Uterus (tissue), 4 donors: ENCODE data around the gene PPFIBP1. TPM values are rescaled to one million over a fixed set of nuclear protein-coding genes. Genes with fewer than 3 reads are reported as not detected.
A peak's percentile ranks its signal among the peaks of the same experiment; 100 is the strongest.
"Not testable (repeated sequence)": the region's sequence is repeated elsewhere in the genome, so short reads cannot be mapped to it uniquely, and the experiment has no call there.

Experiments used
- DNase-seq, 2 donors: peaks; one replicate each; pipeline ENCODE4 v3.0.0-alpha.2; 2019 to 2020
- H3K27ac ChIP-seq, 2 donors: fragments of 200-600 bp; sonication (generic); 1 replicate in 1 of 2; 2 replicates in 1 of 2; pipeline ENCODE4 v1.5.1; 2016 to 2018
- H3K27me3 ChIP-seq, 2 donors: fragments of 200-600 bp; sonication (generic); one replicate each; pipeline ENCODE4 v1.5.1; 2018 to 2019; ENCODE audit warnings: control low read depth in 1 of 2
- H3K36me3 ChIP-seq, 2 donors: fragments of 200-600 bp; sonication (generic); one replicate each; pipeline ENCODE4 v1.5.1; 2019; ENCODE audit warnings: control low read depth in 1 of 2
- H3K4me1 ChIP-seq, 2 donors: fragments of 200-600 bp; sonication (generic); one replicate each; pipeline ENCODE4 v1.5.1; 2018 to 2019; ENCODE audit warnings: control low read depth in 1 of 2
- H3K4me3 ChIP-seq, 2 donors: fragments of 200-600 bp; sonication (generic); 1 replicate in 1 of 2; 2 replicates in 1 of 2; pipeline ENCODE4 v1.5.1; 2018 to 2019; ENCODE audit warnings: mild to moderate bottlenecking in 1 of 2
- H3K9me3 ChIP-seq, 2 donors: fragments of 200-600 bp; sonication (generic); one replicate each; pipeline ENCODE4 v1.5.1; 2019; ENCODE audit warnings: control low read depth in 1 of 2
- CTCF ChIP-seq, 4 experiments: fragments of 200-600 bp in 2 of 4; fragments of 450-650 bp in 2 of 4; sonication (generic) in 2 of 4; IDR thresholded peaks; one replicate each; pipeline ENCODE4 v1.5.1; 2016 to 2019; ENCODE audit warnings: antibody characterized with exemption in 4 of 4, mild to moderate bottlenecking in 2 of 4, moderate library complexity in 1 of 4
- POLR2A ChIP-seq, 2 donors: fragments of 450-650 bp; IDR thresholded peaks; one replicate each; pipeline ENCODE4 v1.6.1; 2016; ENCODE audit warnings: antibody characterized with exemption in 2 of 2, mild to moderate bottlenecking in 1 of 2, moderate library complexity in 1 of 2
- intact Hi-C: fragments of 100-400 bp; cut with DNase I; formaldehyde crosslinking; loops from one replicate; pipeline ENCODE4 v1.15.1; 2023; ENCODE audit warnings: low total_unique reads
- total RNA-seq, 4 donors: library from RNA; depleted of rRNA in 3 of 4; stranded (reverse); fragments of >200 nt in 3 of 4; gene quantifications; one replicate each; pipeline versions ENCODE4 v1.1.0 to v1.2.4, GENCODE V29; 2014 to 2023
- donor health status: DM: yes; HTN: yes; CAD: no.

Gene PPFIBP1
- total RNA-seq, 4 donors from 2014 or later: 43.8 to 139 (median 82.7) TPM

- no peaks in the 10 kb centered on the region for H3K27me3 ChIP-seq
- H3K4me1 ChIP-seq: peaks cover 0 to 7% of the 10 kb centered on the region in 2 donors
- intact Hi-C loops: no loop called here
- H3K36me3 ChIP-seq: no peaks in the 10 kb centered on the region
- peak overlapping the region; percentile 38 to 59 for H3K27ac ChIP-seq
- no peak for TF ChIP-seq CTCF (IDR thresholded peaks at IDR 0.05)
- no peak for TF ChIP-seq POLR2A (IDR thresholded peaks at IDR 0.05)
- DNase-seq: no peak
- H3K9me3 ChIP-seq: no peaks in the 10 kb centered on the region
- no peak overlapping the region for H3K4me3 ChIP-seq
Observed at GRCh38 chr12:27583981-27584380, 60.0 kb downstream of the PPFIBP1 start.

GRCh38 chr12:27585739-27586265, 61.8 kb downstream of the PPFIBP1 start:
- H3K27ac ChIP-seq: no peak overlapping the region
- TF ChIP-seq CTCF (IDR thresholded peaks at IDR 0.05): no peak
- TF ChIP-seq POLR2A (IDR thresholded peaks at IDR 0.05): no peak
- no peaks in the 10 kb centered on the region for H3K27me3 ChIP-seq
- no peaks in the 10 kb centered on the region for H3K36me3 ChIP-seq
- no peak for DNase-seq
- H3K4me3 ChIP-seq: no peak overlapping the region
- peaks cover 0 to 7% of the 10 kb centered on the region in 2 donors for H3K4me1 ChIP-seq
- no peaks in the 10 kb centered on the region for H3K9me3 ChIP-seq
- intact Hi-C loops: no loop called here

GRCh38 chr12:27588075-27588730, 64.2 kb downstream of the PPFIBP1 start:
- H3K27me3 ChIP-seq, H3K36me3 ChIP-seq, H3K4me1 ChIP-seq, H3K4me3 ChIP-seq, H3K9me3 ChIP-seq, H3K27ac ChIP-seq, intact Hi-C loops, DNase-seq: not testable (repeated sequence)

GRCh38 chr12:27588776-27589175, 64.8 kb downstream of the PPFIBP1 start:
- H3K4me3 ChIP-seq: no peak overlapping the region

GRCh38 chr12:27589419-27589818, 65.4 kb downstream of the PPFIBP1 start:
- Histone ChIP-seq H3K27me3 (no peaks in the 10 kb centered on the region), H3K27ac (no peak overlapping the region), H3K4me1 (no peaks in the 10 kb centered on the region), H3K4me3 (no peak overlapping the region), H3K9me3 (no peaks in the 10 kb centered on the region), H3K36me3 (no peaks in the 10 kb centered on the region)
- DNase-seq: no peak
- TF ChIP-seq CTCF (IDR thresholded peaks at IDR 0.05) (no peak), POLR2A (IDR thresholded peaks at IDR 0.05) (no peak)
- intact Hi-C loops: no loop called here

More at GRCh38 chr12:27588776-27589175, 64.8 kb downstream of the PPFIBP1 start:
- Histone ChIP-seq H3K4me1 (no peaks in the 10 kb centered on the region), H3K27me3 (no peaks in the 10 kb centered on the region), H3K27ac (no peak overlapping the region), H3K9me3 (no peaks in the 10 kb centered on the region), H3K36me3 (no peaks in the 10 kb centered on the region)
- intact Hi-C loops: no loop called here
- TF ChIP-seq POLR2A (IDR thresholded peaks at IDR 0.05): no peak
- TF ChIP-seq CTCF (IDR thresholded peaks at IDR 0.05): no peak
- no peak for DNase-seq

- DNase-seq, H3K4me1 ChIP-seq, intact Hi-C loops, H3K4me3 ChIP-seq, H3K9me3 ChIP-seq, H3K27ac ChIP-seq, H3K27me3 ChIP-seq, H3K36me3 ChIP-seq: not testable (repeated sequence)
Observed at GRCh38 chr12:27591698-27592097, 67.7 kb downstream of the PPFIBP1 start.
